HUES48 (cell line): Measurements from ENCODE around the gene RBM26.
A peak's percentile ranks its signal among the peaks of the same experiment; 100 is the strongest.

Experiments used
- H3K27ac ChIP-seq: one replicate; pipeline ENCODE4 v1.7.0; 2013; ENCODE audit warnings: low read depth, low read length, inconsistent platforms
- H3K27me3 ChIP-seq: 2 replicates; pipeline ENCODE4 v1.6.1; 2013; ENCODE audit warnings: mild to moderate bottlenecking, low read length; ENCODE audit not compliant: control insufficient read depth, insufficient read depth
- H3K36me3 ChIP-seq: 2 replicates; pipeline ENCODE4 v1.6.1; 2013; ENCODE audit warnings: low read length; ENCODE audit not compliant: control insufficient read depth, insufficient read depth
- H3K4me1 ChIP-seq: 2 replicates; pipeline ENCODE4 v1.6.1; 2013; ENCODE audit warnings: mild to moderate bottlenecking, low read length; ENCODE audit not compliant: control insufficient read depth, insufficient read depth
- H3K4me3 ChIP-seq: 2 replicates; pipeline ENCODE4 v1.5.1; 2013; ENCODE audit warnings: mild to moderate bottlenecking, low read depth, low read length
- H3K9ac ChIP-seq: 2 replicates; pipeline ENCODE4 v1.6.1; 2013; ENCODE audit warnings: mild to moderate bottlenecking, low read depth, low read length, moderate library complexity
- H3K9me3 ChIP-seq: 2 replicates; pipeline ENCODE4 v1.6.1; 2013; ENCODE audit warnings: low read length; ENCODE audit not compliant: control insufficient read depth, insufficient read depth

RBM26 gene

GRCh38 chr13:79385694-79386093 is 20.4 kb downstream of the RBM26 start:
- Histone ChIP-seq H3K27me3 (no peaks in the 10 kb centered on the region), H3K9ac (no peak overlapping the region), H3K27ac (no peak overlapping the region), H3K4me3 (no peak overlapping the region), H3K4me1 (peaks cover 40% of the 10 kb centered on the region), H3K36me3 (no peaks in the 10 kb centered on the region), H3K9me3 (no peaks in the 10 kb centered on the region)

- Histone ChIP-seq H3K9me3 (no peaks in the 10 kb centered on the region), H3K4me1 (peaks cover 40% of the 10 kb centered on the region), H3K4me3 (0 out of 2 replicates have a peak overlapping the region, but pooled peaks have one; percentile 14), H3K36me3 (0 out of 2 replicates have a peak, but pooled peaks cover under 1% of the 10 kb centered on the region), H3K9ac (no peak overlapping the region), H3K27me3 (no peaks in the 10 kb centered on the region), H3K27ac (peak overlapping the region; percentile 35)
Measured at GRCh38 chr13:79384022-79384610, 21.9 kb downstream of the RBM26 start.

- Histone ChIP-seq H3K27ac (peak overlapping the region; percentile 46), H3K9me3 (no peaks in the 10 kb centered on the region), H3K4me1 (peaks cover 36% of the 10 kb centered on the region), H3K27me3 (no peaks in the 10 kb centered on the region), H3K4me3 (no peak overlapping the region; the same call in 1 of the 2 replicates), H3K9ac (no peak overlapping the region), H3K36me3 (peaks cover 13% of the 10 kb centered on the region)
Measured at GRCh38 chr13:79382545-79383275, 23.3 kb downstream of the RBM26 start.

- Histone ChIP-seq H3K4me3 (no peak overlapping the region), H3K9me3 (no peaks in the 10 kb centered on the region), H3K27me3 (no peaks in the 10 kb centered on the region), H3K9ac (no peak overlapping the region), H3K27ac (no peak overlapping the region), H3K4me1 (peaks cover 29% of the 10 kb centered on the region), H3K36me3 (peaks cover 30% of the 10 kb centered on the region)
Measured at GRCh38 chr13:79380997-79381396, 25.1 kb downstream of the RBM26 start.

- H3K36me3 ChIP-seq, result peaks cover 38% of the 10 kb centered on the region
- H3K27ac ChIP-seq, result no peak overlapping the region
- H3K9ac ChIP-seq, result no peak overlapping the region
- H3K4me1 ChIP-seq, result peaks cover 26% of the 10 kb centered on the region
- no peaks in the 10 kb centered on the region for H3K9me3 ChIP-seq
- no peaks in the 10 kb centered on the region for H3K27me3 ChIP-seq
- no peak overlapping the region for H3K4me3 ChIP-seq
Measured at GRCh38 chr13:79379274-79379673, 26.8 kb downstream of the RBM26 start.

- Histone ChIP-seq H3K9ac (no peak overlapping the region), H3K36me3 (peaks cover 43% of the 10 kb centered on the region), H3K27ac (no peak overlapping the region), H3K9me3 (no peaks in the 10 kb centered on the region), H3K4me1 (0 out of 2 replicates have a peak, but pooled peaks cover 4% of the 10 kb centered on the region), H3K27me3 (no peaks in the 10 kb centered on the region), H3K4me3 (no peak overlapping the region)
Measured at GRCh38 chr13:79376843-79377242, 29.2 kb downstream of the RBM26 start.

- no peaks in the 10 kb centered on the region for H3K9me3 ChIP-seq
- H3K27me3 ChIP-seq, result no peaks in the 10 kb centered on the region
- H3K36me3 ChIP-seq, result peaks cover 65% of the 10 kb centered on the region
- H3K9ac ChIP-seq, result no peak overlapping the region
- H3K27ac ChIP-seq, result no peak overlapping the region
- no peak overlapping the region for H3K4me3 ChIP-seq
- no peaks in the 10 kb centered on the region for H3K4me1 ChIP-seq
Measured at GRCh38 chr13:79374578-79374977, 31.5 kb downstream of the RBM26 start.

GRCh38 chr13:79373916-79374315 is 32.1 kb downstream of the RBM26 start:
- Histone ChIP-seq H3K27ac (no peak overlapping the region), H3K36me3 (peaks cover 70% of the 10 kb centered on the region), H3K27me3 (no peaks in the 10 kb centered on the region), H3K4me3 (no peak overlapping the region), H3K9ac (no peak overlapping the region), H3K9me3 (no peaks in the 10 kb centered on the region), H3K4me1 (no peaks in the 10 kb centered on the region)

GRCh38 chr13:79369226-79369625 is 36.8 kb downstream of the RBM26 start:
- Histone ChIP-seq H3K9ac (no peak overlapping the region), H3K4me3 (no peak overlapping the region), H3K4me1 (peaks cover 4% of the 10 kb centered on the region; the same call in 1 of the 2 replicates), H3K27me3 (no peaks in the 10 kb centered on the region), H3K27ac (no peak overlapping the region), H3K9me3 (no peaks in the 10 kb centered on the region), H3K36me3 (peaks cover 80% of the 10 kb centered on the region)

- no peaks in the 10 kb centered on the region for H3K27me3 ChIP-seq
- H3K27ac ChIP-seq, result no peak overlapping the region
- peaks cover 99% of the 10 kb centered on the region for H3K36me3 ChIP-seq
- no peak overlapping the region for H3K9ac ChIP-seq
- no peak overlapping the region for H3K4me3 ChIP-seq
- H3K9me3 ChIP-seq, result no peaks in the 10 kb centered on the region
- H3K4me1 ChIP-seq, result peaks cover 9% of the 10 kb centered on the region; the same call in 1 of the 2 replicates
Measured at GRCh38 chr13:79365981-79366380, 40.1 kb downstream of the RBM26 start.

GRCh38 chr13:79361299-79361698 is 44.8 kb downstream of the RBM26 start:
- H3K27ac ChIP-seq, result no peak overlapping the region
- peaks cover 98% of the 10 kb centered on the region for H3K36me3 ChIP-seq
- H3K4me3 ChIP-seq, result no peak overlapping the region
- no peak overlapping the region for H3K9ac ChIP-seq
- H3K4me1 ChIP-seq, result peaks cover 9% of the 10 kb centered on the region; the same call in 1 of the 2 replicates
- no peaks in the 10 kb centered on the region for H3K9me3 ChIP-seq
- no peaks in the 10 kb centered on the region for H3K27me3 ChIP-seq
